CD4-positive, alpha-beta T cell (primary cell): Measurements from ENCODE around the gene PDE6C. TPM values are rescaled to one million over a fixed set of nuclear protein-coding genes. Genes with fewer than 3 reads are reported as not detected.

Source experiments
- ATAC-seq: fragments of 200-7000 bp; cut with Tn5 transposase; one replicate; pipeline ENCODE4 v1.10.0; 2022; ENCODE audit warnings: mild to moderate bottlenecking; ENCODE audit not compliant: poor library complexity
- CTCF ChIA-PET: fragments of 350-600 bp; sonication (Branson Sonifier 250); formaldehyde crosslinking; loops from one replicate; lab custom pipeline; 2021; ENCODE audit warnings: antibody characterized with exemption, inconsistent platforms; lab: Charles Lee
- POLR2A ChIA-PET: fragments of 350-600 bp; sonication (Branson Sonifier 250); formaldehyde crosslinking; loops from one replicate; lab custom pipeline; 2021; ENCODE audit warnings: antibody characterized with exemption, inconsistent platforms; lab: Charles Lee
- DNase-seq, 14 experiments: peaks; one replicate each; pipeline ENCODE4 v3.0.0-alpha.2; 2013 to 2020; ENCODE audit warnings: mixed read lengths in 2 of 14
- H3K27ac ChIP-seq, 2 donors: one replicate each; pipeline versions ENCODE4 v1.5.1 to v1.7.0; 2013; ENCODE audit warnings: low read length in 2 of 2, low read depth in 1 of 2, mild to moderate bottlenecking in 1 of 2
- H3K27me3 ChIP-seq, 2 experiments: 1 replicate in 1 of 2; 2 replicates in 1 of 2; pipeline versions ENCODE4 v1.6.1 to v1.7.0; 2013; ENCODE audit warnings: low read length in 2 of 2, control low read depth in 1 of 2, mild to moderate bottlenecking in 1 of 2, moderate library complexity in 1 of 2; ENCODE audit not compliant: insufficient read depth in 2 of 2, control insufficient read depth in 1 of 2
- H3K36me3 ChIP-seq: one replicate; pipeline ENCODE4 v1.6.1; 2013; ENCODE audit warnings: low read length, control low read depth; ENCODE audit not compliant: insufficient read depth
- H3K4me1 ChIP-seq: one replicate; pipeline ENCODE4 v1.6.1; 2013; ENCODE audit warnings: low read length, control low read depth; ENCODE audit not compliant: insufficient read depth
- H3K4me3 ChIP-seq: one replicate; pipeline ENCODE4 v1.5.1; 2013; ENCODE audit warnings: mild to moderate bottlenecking, low read length, moderate library complexity
- H3K9me3 ChIP-seq, 2 experiments: 1 replicate in 1 of 2; 2 replicates in 1 of 2; pipeline versions ENCODE4 v1.6.1 to v1.7.0; 2013; ENCODE audit warnings: low read length in 2 of 2, mild to moderate bottlenecking in 2 of 2, control low read depth in 1 of 2, moderate library complexity in 1 of 2; ENCODE audit not compliant: control insufficient read depth in 1 of 2, insufficient read depth in 1 of 2
- H3K27ac Mint-ChIP-seq: one replicate; pipeline ENCODE4 v1.8.0; 2020; ENCODE audit warnings: mixed read lengths
- H3K27me3 Mint-ChIP-seq: one replicate; pipeline ENCODE4 v1.8.0; 2021; ENCODE audit warnings: mixed read lengths
- H3K36me3 Mint-ChIP-seq: one replicate; pipeline ENCODE4 v1.8.0; 2021; ENCODE audit warnings: low read depth, mixed read lengths
- H3K4me1 Mint-ChIP-seq: one replicate; pipeline ENCODE4 v1.8.0; 2021; ENCODE audit warnings: low read depth, mixed read lengths
- H3K4me3 Mint-ChIP-seq: one replicate; pipeline ENCODE4 v1.8.0; 2020; ENCODE audit warnings: mild to moderate bottlenecking, mixed read lengths
- H3K9me3 Mint-ChIP-seq: one replicate; pipeline ENCODE4 v1.8.0; 2020; ENCODE audit warnings: mixed read lengths
- intact Hi-C, 2 experiments: fragments of 100-400 bp; cut with DNase I in 1 of 2; cut with micrococcal nuclease in 1 of 2; formaldehyde crosslinking; loops; one replicate each; pipeline versions ENCODE4 v1.15.1 to v1.9.0; 2023 to 2025; cut with DNase I, micrococcal nuclease
- total RNA-seq, 174 experiments: library from RNA in 2 of 174; stranded (reverse) in 2 of 174; gene quantifications; one replicate each; pipeline ENCODE4 v1.2.3 and lab custom pipeline; 2021 to 2026
- TF ChIP-seq, protein P1 (sequence below): fragments of 200-600 bp; IDR thresholded peaks from one replicate; pipeline ENCODE4 v1.8.0; 2022; ENCODE audit warnings: antibody characterized with exemption, mild to moderate bottlenecking

The PDE6C gene
- total RNA-seq, 2 experiments from 2014 or later, result not detected

- Mint-ChIP-seq H3K36me3 (no peaks in the 10 kb centered on the region), H3K27ac (no peak overlapping the region), H3K4me3 (no peak overlapping the region), H3K4me1 (no peaks in the 10 kb centered on the region), H3K27me3 (peaks cover 40% of the 10 kb centered on the region), H3K9me3 (no peaks in the 10 kb centered on the region)
- intact Hi-C loops, result no loop called here
- DNase-seq (no peak), ATAC-seq (no peak)
- TF ChIP-seq, protein P1, sequence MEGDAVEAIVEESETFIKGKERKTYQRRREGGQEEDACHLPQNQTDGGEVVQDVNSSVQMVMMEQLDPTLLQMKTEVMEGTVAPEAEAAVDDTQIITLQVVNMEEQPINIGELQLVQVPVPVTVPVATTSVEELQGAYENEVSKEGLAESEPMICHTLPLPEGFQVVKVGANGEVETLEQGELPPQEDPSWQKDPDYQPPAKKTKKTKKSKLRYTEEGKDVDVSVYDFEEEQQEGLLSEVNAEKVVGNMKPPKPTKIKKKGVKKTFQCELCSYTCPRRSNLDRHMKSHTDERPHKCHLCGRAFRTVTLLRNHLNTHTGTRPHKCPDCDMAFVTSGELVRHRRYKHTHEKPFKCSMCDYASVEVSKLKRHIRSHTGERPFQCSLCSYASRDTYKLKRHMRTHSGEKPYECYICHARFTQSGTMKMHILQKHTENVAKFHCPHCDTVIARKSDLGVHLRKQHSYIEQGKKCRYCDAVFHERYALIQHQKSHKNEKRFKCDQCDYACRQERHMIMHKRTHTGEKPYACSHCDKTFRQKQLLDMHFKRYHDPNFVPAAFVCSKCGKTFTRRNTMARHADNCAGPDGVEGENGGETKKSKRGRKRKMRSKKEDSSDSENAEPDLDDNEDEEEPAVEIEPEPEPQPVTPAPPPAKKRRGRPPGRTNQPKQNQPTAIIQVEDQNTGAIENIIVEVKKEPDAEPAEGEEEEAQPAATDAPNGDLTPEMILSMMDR, result no peak
- Histone ChIP-seq H3K27ac (no peak overlapping the region), H3K36me3 (no peaks in the 10 kb centered on the region), H3K9me3 (no peaks in the 10 kb centered on the region), H3K27me3 (peaks cover 20 to 31% of the 10 kb centered on the region in 2 experiments), H3K4me3 (no peak overlapping the region), H3K4me1 (no peaks in the 10 kb centered on the region)
- ChIA-PET CTCF (no interaction called here), POLR2A (no interaction called here)
Observed at GRCh38 chr10:93598157-93598556, 14.2 kb upstream of the PDE6C start.

DNA sequence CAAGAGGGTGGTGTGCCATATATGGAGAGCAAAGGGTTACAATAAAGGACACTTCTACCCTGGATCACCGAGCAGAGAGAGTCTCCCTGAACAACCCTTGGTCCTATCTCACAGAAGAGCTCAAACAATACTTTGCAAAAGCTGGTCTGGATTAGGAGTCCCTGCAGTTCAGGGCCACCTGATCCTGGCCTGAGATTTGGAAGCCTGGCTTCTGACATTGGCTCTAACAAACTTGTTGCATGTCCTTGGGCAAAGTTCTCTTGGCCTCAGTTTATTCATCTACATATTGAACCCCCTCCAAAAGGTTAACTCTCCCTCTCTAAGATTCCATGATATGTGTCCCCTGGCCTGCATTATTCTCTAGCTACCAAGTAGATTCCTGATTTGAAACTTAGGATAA, 13.0 kb upstream of the PDE6C start:
- Histone ChIP-seq H3K27ac (no peak overlapping the region), H3K36me3 (no peaks in the 10 kb centered on the region), H3K4me1 (no peaks in the 10 kb centered on the region), H3K27me3 (peaks cover 20 to 41% of the 10 kb centered on the region in 2 experiments), H3K4me3 (no peak overlapping the region), H3K9me3 (no peaks in the 10 kb centered on the region)
- H3K36me3 Mint-ChIP-seq, result no peaks in the 10 kb centered on the region
- ChIA-PET POLR2A (no interaction called here), CTCF (no interaction called here)
- no peak overlapping the region for H3K4me3 Mint-ChIP-seq
- intact Hi-C loops, result no loop called here
- TF ChIP-seq, protein P1, result no peak
- no peak for DNase-seq
- no peaks in the 10 kb centered on the region for H3K9me3 Mint-ChIP-seq
- H3K27me3 Mint-ChIP-seq, result peaks cover 50% of the 10 kb centered on the region
- no peak overlapping the region for H3K27ac Mint-ChIP-seq
- H3K4me1 Mint-ChIP-seq, result no peaks in the 10 kb centered on the region
- no peak for ATAC-seq

DNA sequence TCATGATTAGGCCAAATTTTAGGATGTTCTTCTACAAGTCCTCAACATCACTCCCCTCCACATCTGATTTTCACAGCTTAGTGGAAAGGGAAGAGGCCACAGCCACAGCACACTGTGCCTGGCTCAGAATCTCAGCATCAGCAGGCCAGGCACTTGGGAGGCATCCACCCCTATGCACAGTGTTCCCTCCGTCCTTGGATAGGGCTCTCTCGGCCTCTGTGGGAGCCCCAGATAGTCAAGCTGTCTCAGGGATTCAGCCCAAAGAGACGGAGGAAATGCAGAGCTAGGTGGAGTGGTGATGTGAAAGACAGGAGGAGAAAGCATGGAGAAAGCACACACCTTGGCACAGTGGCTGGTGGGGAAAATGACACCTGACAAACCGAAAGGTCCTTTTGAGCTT, 12.6 kb upstream of the PDE6C start:
- Histone ChIP-seq H3K9me3 (no peaks in the 10 kb centered on the region), H3K4me3 (no peak overlapping the region), H3K27ac (no peak overlapping the region), H3K36me3 (no peaks in the 10 kb centered on the region), H3K27me3 (peaks cover 20 to 46% of the 10 kb centered on the region in 2 experiments), H3K4me1 (no peaks in the 10 kb centered on the region)
- intact Hi-C loops, result no loop called here
- no peaks in the 10 kb centered on the region for H3K36me3 Mint-ChIP-seq
- ATAC-seq, result no peak
- H3K9me3 Mint-ChIP-seq, result no peaks in the 10 kb centered on the region
- H3K4me3 Mint-ChIP-seq, result no peak overlapping the region
- TF ChIP-seq, protein P1, result no peak
- H3K27ac Mint-ChIP-seq, result no peak overlapping the region
- DNase-seq, result no peak
- POLR2A ChIA-PET, result no interaction called here
- peaks cover 53% of the 10 kb centered on the region for H3K27me3 Mint-ChIP-seq
- no peaks in the 10 kb centered on the region for H3K4me1 Mint-ChIP-seq
- CTCF ChIA-PET, result no interaction called here
